ENCODE data around the gene PSMD1.
A peak's percentile ranks its signal among the peaks of the same experiment; 100 is the strongest.

Gene PSMD1

DNA sequence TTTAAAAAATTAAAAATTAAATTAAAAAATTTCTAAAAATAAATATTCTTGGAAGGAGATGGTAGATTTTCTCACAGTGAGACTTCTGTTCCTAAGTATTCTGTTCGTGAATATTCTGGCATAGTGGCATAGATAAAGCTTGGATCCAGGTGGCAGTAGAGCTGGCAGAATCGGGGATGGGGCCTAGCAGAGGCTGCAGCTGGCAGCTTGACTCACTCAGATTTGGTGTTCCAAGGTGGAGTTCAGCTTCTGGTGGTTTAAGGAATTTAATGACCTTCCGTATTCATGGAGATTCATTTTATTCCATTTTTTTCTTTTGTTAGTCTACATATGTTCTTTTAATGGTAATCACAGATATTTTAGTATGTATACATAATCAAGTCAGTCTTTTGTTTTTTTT is 161.7 kb downstream of the PSMD1 start:
- no peak for DNase-seq

- DNase-seq = peak; percentile 52
These were observed 162.6 kb downstream of the PSMD1 start for GRCh38 chr2:231219289-231219688.

DNA sequence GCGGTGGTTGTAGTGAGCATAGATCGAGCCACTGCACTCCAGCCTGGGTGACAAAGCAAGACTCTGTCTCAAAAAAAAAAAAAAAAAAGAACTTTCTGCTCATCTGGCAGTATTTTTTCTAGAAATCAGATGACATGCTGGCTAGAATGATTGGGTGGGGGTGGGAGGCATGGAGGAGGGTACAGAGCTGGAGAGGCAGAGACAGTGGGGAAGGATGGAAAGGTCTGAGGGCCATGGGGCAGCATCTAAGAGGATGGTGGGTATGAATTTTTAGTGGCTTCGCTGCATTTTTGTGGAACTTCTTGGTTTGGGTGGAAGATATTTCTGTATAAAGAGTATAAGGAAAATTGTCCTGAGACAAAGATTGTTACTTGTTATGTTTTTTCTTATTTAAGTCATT is 165.1 kb downstream of the PSMD1 start:
- DNase-seq = no peak
